Stomach smooth muscle (tissue), 2 donors: ENCODE results near the gene DUSP16.

Source experiments
- H3K27ac ChIP-seq: one replicate; pipeline ENCODE4 v1.7.0; 2013; ENCODE audit warnings: mild to moderate bottlenecking, low read length, inconsistent platforms
- H3K27me3 ChIP-seq, 2 donors: one replicate each; pipeline ENCODE4 v1.7.0; 2013; ENCODE audit warnings: low read length in 2 of 2; ENCODE audit not compliant: insufficient read depth in 2 of 2, control insufficient read depth in 1 of 2
- H3K36me3 ChIP-seq, 2 donors: one replicate each; pipeline ENCODE4 v1.7.0; 2013; ENCODE audit warnings: low read length in 2 of 2; ENCODE audit not compliant: control insufficient read depth in 2 of 2, insufficient read depth in 2 of 2
- H3K4me1 ChIP-seq: one replicate; pipeline ENCODE4 v1.7.0; 2013; ENCODE audit warnings: low read length; ENCODE audit not compliant: control insufficient read depth, insufficient read depth
- H3K4me3 ChIP-seq, 2 donors: one replicate each; pipeline ENCODE4 v1.7.0; 2013; ENCODE audit warnings: low read length in 2 of 2
- H3K9ac ChIP-seq, 2 donors: one replicate each; pipeline ENCODE4 v1.7.0; 2013; ENCODE audit warnings: low read length in 2 of 2, mild to moderate bottlenecking in 1 of 2
- H3K9me3 ChIP-seq, 2 donors: one replicate each; pipeline ENCODE4 v1.7.0; 2013; ENCODE audit warnings: low read length in 2 of 2; ENCODE audit not compliant: control insufficient read depth in 2 of 2
- donor health status: healthy.
- donor health status: Pancreatic carcinoma.

The DUSP16 gene

DNA sequence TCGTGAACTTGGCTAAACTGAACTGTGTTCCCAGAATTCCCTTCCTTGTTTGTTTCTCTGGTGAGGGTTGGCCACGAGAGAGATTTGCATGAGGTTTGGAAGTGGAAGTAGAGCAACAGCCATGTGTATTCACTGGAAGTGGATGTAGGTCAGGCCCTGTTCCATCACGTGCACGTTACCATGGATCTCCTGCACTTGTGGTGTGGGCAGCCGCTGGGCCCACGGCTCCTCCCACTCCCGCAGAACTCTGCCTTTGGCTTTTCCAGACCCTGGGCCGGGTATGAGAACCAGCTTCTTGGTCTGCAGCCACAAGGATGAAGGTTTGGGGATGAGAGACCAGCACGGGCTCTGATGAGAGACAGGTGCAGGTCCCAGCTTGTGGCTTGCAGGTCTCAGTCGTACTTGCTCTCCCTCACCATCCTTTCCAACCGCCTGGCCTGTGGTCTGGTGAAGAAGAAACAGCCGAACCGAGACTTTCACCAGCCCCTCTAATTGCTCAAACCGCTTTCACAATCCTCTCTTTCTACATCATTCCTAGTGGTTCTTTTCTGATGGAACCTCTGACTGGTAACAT lies 94.9 kb downstream of the DUSP16 start:
- Histone ChIP-seq H3K36me3 (peaks cover 0 to 7% of the 10 kb centered on the region in 2 donors), H3K4me1 (no peaks in the 10 kb centered on the region), H3K4me3 (no peak overlapping the region), H3K9me3 (no peaks in the 10 kb centered on the region), H3K9ac (no peak overlapping the region), H3K27me3 (no peaks in the 10 kb centered on the region), H3K27ac (no peak overlapping the region)

DNA sequence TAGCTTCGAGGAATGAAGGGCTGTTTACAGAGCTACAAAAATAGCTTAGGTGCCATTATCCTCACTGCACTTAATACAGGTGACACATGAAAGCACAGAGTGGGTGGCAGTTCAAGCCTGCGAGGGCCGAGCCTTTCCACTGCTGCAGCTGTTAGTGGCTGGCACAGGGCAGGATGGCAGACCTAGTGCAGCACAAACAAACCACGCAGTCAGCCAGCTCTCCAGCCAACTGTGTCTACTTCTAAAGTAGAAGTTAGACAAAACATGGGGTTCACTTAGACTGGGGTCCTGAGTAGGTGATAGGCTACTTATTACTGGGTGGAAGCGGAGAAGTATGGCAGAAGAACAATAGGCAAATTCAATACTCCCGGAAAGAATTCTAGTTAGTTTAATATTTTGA lies 95.4 kb downstream of the DUSP16 start:
- H3K9ac ChIP-seq: no peak overlapping the region
- no peaks in the 10 kb centered on the region for H3K9me3 ChIP-seq
- no peak overlapping the region for H3K4me3 ChIP-seq
- H3K36me3 ChIP-seq: peaks cover 0 to 7% of the 10 kb centered on the region in 2 donors
- no peaks in the 10 kb centered on the region for H3K4me1 ChIP-seq
- no peak overlapping the region for H3K27ac ChIP-seq
- no peaks in the 10 kb centered on the region for H3K27me3 ChIP-seq

DNA sequence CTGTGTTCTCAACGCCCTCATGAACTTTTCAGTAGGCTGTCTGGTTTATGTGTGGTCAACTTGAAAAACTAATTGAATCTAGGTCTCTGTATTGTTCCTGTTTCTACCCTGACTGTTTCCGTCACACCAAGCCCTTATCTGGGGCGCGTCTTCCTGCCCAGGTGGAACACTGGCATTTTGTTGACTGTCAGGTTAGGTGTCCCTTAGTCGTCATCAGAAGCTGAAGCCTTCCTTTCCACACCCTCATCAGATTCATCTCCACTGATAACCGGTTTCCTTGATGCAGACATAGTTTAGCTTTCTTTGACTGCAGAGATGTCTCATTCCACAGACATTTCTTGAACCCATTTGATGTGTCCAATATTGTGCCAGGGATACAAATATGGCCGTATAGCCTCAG lies 96.5 kb downstream of the DUSP16 start:
- H3K4me3 ChIP-seq: no peak overlapping the region
- no peaks in the 10 kb centered on the region for H3K27me3 ChIP-seq
- H3K9ac ChIP-seq: no peak overlapping the region
- no peak overlapping the region for H3K27ac ChIP-seq
- no peaks in the 10 kb centered on the region for H3K4me1 ChIP-seq
- no peaks in the 10 kb centered on the region for H3K9me3 ChIP-seq
- peaks cover 0 to 7% of the 10 kb centered on the region in 2 donors for H3K36me3 ChIP-seq

DNA sequence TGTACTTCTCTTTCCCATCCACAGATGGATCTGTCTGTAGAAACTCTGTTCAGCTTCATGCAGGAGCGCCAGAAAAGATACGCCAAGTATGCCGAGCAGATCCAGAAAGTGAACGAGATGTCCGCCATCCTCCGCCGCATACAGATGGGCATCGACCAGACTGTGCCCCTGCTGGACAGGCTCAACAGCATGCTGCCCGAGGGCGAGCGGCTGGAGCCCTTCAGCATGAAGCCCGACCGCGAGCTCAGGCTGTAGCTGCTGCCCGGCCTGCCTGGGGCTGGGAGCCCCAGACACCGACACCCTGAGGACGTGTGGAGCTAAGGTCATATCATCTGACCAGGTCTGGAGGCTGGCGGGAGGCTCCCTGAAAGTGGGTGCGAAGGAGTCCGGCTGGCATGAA lies 97.1 kb downstream of the DUSP16 start:
- no peak overlapping the region for H3K9ac ChIP-seq
- no peaks in the 10 kb centered on the region for H3K9me3 ChIP-seq
- peaks cover 0 to 7% of the 10 kb centered on the region in 2 donors for H3K36me3 ChIP-seq
- H3K27me3 ChIP-seq: no peaks in the 10 kb centered on the region
- no peak overlapping the region for H3K4me3 ChIP-seq
- no peaks in the 10 kb centered on the region for H3K4me1 ChIP-seq
- no peak overlapping the region for H3K27ac ChIP-seq

DNA sequence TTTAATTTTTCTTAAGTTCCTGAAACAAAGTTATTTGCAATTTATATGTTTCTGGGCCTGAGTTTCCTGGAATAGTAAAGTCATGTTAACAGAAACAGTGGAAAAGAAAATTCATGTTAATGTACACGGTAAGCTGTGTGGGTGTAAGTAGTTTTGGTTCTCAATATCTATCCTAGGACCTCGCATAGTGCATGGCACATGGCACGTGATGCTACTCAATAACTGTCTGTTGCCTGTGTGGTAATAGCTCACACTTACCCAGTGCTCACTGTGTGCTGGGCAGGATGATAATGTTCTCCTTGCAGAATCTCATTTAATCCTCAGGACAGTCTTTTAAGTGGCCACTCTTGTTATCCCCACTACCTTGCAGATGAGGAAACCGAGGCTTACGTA lies 100.7 kb downstream of the DUSP16 start:
- Histone ChIP-seq H3K4me3 (no peak overlapping the region), H3K9ac (no peak overlapping the region), H3K27ac (no peak overlapping the region), H3K36me3 (no peaks in the 10 kb centered on the region), H3K27me3 (no peaks in the 10 kb centered on the region), H3K9me3 (no peaks in the 10 kb centered on the region), H3K4me1 (no peaks in the 10 kb centered on the region)

DNA sequence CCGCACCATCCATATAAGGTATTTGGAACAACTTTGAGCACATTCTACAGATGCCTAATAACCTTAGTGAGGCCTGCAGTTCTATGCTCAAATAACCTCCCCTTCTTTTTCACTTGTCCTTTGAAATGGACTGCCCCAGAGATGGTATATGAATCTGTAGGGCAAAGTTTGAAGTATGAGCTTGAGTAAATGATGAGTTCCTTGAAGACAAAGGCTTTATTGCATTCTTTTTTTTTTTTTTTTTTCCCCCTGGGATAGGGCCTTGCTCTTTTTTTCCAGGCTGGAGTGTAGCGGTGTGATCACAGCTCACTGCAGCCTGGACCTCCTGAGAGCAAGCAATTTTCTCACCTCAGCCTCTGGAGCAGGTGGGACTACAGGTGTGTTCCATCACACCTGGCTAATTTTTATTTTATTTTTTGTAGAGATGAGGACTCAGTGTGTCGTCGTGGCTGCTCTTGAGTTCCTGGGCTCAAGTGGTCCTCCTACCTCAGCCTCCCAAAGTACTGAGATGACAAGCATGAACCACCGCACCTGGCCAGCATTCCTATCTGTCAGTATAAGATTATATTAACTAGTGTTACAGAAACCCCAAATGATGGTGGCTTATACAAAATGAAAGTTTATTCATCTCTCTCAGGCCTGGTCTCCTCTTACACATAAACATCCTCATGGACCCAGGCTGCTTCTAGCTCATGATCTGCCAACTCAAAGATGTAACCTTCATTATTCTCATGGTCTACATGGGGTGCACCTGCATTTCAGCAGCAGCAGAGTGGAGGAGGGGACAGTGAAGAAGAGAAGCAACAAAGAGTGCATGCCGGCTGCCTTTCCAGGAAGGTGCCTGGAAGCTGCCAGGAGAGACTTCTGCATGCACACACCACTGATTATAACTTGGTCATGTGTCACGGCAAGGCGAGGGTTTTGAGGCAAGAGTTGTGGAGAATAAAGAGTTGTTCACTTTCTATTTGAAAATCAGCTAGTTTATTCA lies 101.4 kb downstream of the DUSP16 start:
- H3K9me3 ChIP-seq: no peaks in the 10 kb centered on the region
- no peak overlapping the region for H3K9ac ChIP-seq
- H3K27ac ChIP-seq: no peak overlapping the region
- H3K27me3 ChIP-seq: no peaks in the 10 kb centered on the region
- H3K36me3 ChIP-seq: no peaks in the 10 kb centered on the region
- no peaks in the 10 kb centered on the region for H3K4me1 ChIP-seq
- no peak overlapping the region for H3K4me3 ChIP-seq

DNA sequence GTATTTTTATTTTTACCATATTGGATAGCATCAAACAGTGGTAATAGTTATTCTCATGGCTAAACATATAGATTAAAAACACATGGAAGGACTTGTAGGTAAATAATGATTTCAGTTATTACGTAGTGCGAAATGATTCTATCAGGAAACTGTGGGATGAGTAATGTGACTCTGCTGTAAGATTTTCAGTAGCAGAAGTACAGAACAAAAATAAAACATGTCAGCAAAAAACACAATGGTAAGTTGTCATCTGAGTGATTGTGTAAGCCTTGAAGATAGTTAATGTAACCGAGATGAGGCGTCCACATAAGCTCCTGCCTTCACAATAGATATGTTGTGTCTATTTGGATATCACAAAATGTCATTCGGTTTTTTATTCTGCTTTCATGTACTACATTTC lies 106.0 kb downstream of the DUSP16 start:
- no peak overlapping the region for H3K9ac ChIP-seq
- no peaks in the 10 kb centered on the region for H3K4me1 ChIP-seq
- H3K36me3 ChIP-seq: no peaks in the 10 kb centered on the region
- no peak overlapping the region for H3K4me3 ChIP-seq
- H3K27ac ChIP-seq: no peak overlapping the region
- no peaks in the 10 kb centered on the region for H3K27me3 ChIP-seq
- no peaks in the 10 kb centered on the region for H3K9me3 ChIP-seq

DNA sequence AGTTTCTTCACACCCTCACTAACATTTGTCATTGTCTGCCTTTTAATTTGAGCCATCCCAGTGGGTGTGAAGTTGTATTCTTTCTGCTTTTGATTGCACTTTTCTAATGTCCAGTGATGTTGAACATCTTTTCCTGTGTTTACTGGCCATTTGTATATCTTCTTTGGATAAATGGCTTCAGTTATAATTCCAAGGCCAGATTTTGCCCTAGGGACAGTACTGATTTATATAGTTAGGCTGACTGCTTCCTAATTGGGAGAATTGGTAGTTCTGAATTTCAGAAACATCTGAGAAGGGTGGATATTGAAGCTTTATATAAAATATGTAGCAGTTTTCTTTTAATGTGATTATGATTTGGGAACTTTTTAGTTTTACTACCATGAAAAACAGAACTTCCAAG lies 108.3 kb downstream of the DUSP16 start:
- H3K4me3 ChIP-seq: no peak overlapping the region
- no peak overlapping the region for H3K9ac ChIP-seq
- peaks cover 7% of the 10 kb centered on the region for H3K4me1 ChIP-seq
- H3K36me3 ChIP-seq: no peaks in the 10 kb centered on the region
- no peaks in the 10 kb centered on the region for H3K27me3 ChIP-seq
- H3K9me3 ChIP-seq: no peaks in the 10 kb centered on the region
- H3K27ac ChIP-seq: no peak overlapping the region

DNA sequence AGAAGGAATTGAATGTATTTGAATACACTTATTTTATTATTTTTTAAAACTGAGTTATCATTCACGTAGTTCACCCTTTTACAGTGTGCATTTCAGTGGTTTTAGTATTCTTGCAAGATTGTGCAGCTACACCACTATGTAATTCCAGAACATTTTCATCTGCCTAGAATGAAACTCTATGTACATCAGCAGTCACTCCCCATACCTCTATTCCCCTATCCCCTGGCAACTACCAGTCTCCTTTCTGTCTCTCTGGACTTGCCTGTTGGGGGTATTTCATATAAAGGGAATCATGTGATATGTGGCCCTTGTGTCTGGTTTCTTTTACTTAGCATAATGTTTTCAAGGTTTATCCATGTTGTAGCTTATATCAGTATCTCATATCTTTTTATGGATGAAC lies 109.0 kb downstream of the DUSP16 start:
- Histone ChIP-seq H3K27me3 (no peaks in the 10 kb centered on the region), H3K4me3 (no peak overlapping the region), H3K27ac (no peak overlapping the region), H3K9ac (no peak overlapping the region), H3K36me3 (no peaks in the 10 kb centered on the region), H3K4me1 (peaks cover 7% of the 10 kb centered on the region), H3K9me3 (no peaks in the 10 kb centered on the region)

DNA sequence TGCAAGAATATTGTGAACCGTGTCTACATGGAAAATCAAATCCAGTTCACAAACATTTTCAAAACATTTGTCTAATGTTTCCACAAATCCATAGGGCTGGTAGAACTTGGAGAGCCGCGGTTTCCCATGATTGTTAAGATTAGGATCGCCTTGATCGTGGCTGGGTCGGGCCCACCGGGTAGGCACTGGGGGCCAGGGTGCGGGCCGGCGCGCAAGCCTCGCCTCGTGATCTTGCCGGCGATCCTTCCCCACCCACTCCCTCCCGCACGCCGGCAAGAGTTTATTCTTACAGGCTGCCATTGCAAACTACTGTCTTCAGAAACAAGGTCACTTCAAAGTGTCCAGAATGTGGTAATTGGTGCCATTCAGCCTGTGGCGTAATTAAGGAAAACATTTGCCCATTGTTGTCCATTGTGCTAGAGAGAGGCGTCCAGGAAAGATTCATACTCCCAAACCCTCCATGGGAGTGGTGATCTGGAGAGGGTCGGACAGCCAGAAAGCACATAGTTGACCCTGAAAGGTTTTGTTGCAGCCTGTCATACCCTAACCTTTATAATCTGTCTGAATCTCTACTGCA lies 110.2 kb downstream of the DUSP16 start:
- Histone ChIP-seq H3K36me3 (no peaks in the 10 kb centered on the region), H3K9me3 (no peaks in the 10 kb centered on the region), H3K9ac (no peak overlapping the region), H3K4me3 (no peak overlapping the region), H3K4me1 (peaks cover 7% of the 10 kb centered on the region), H3K27ac (no peak overlapping the region), H3K27me3 (no peaks in the 10 kb centered on the region)

DNA sequence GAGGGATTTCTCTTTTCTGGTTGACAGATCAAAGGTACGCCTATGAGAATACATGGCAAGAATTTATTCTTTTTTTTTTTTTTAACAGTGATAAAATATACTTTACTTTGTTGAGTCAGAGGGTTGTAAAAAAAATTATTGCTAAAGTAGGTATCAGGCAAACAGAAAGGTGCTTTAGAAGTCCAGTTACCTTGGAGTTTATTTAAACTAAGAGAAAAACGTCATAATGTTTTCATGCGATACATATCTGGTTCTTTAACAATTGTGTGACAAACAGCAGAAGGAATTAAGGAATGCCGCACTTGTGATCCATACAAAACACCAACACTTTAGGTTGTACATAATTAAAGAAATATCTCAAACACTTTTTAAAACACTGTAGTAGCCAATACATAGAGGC lies 111.6 kb downstream of the DUSP16 start:
- H3K4me1 ChIP-seq: peaks cover 7% of the 10 kb centered on the region
- H3K36me3 ChIP-seq: no peaks in the 10 kb centered on the region
- H3K9ac ChIP-seq: no peak overlapping the region
- no peak overlapping the region for H3K27ac ChIP-seq
- no peaks in the 10 kb centered on the region for H3K27me3 ChIP-seq
- H3K4me3 ChIP-seq: no peak overlapping the region
- no peaks in the 10 kb centered on the region for H3K9me3 ChIP-seq
